ENCODE results near the gene PRPS1. TPM values are rescaled to one million over a fixed set of nuclear protein-coding genes. Genes with fewer than 3 reads are reported as not detected.

PRPS1 gene
- total RNA-seq, 6 experiments from 2014 or later, result 67.8 to 78.6 (median 73.7) TPM

DNA sequence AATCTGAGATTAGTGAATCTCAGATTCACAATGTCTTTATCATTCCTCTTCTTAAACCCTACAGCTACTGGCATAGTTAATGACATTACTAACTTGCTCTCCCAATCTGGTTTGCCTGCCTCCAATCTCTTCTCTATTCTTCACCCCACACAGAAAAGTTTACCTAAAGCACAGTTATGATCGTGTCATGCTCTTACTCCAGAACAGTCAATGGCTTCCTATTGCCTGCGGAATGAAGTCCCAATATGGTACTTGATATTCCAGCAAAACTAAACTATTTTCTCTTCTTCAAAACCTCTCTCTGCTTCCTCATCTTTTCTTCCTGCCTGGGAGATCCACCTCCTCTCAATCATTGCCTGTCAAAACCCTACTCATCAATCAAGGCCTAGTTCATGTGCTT lies 3.4 kb upstream of the PRPS1 start:
- no peaks in the 10 kb centered on the region for H3K27me3 Mint-ChIP-seq (ENCODE audit: insufficient read depth)
- no peak for DNase-seq
- H3K36me3 Mint-ChIP-seq (ENCODE audit: low read depth), result no peaks in the 10 kb centered on the region
- TF ChIP-seq, protein P1, sequence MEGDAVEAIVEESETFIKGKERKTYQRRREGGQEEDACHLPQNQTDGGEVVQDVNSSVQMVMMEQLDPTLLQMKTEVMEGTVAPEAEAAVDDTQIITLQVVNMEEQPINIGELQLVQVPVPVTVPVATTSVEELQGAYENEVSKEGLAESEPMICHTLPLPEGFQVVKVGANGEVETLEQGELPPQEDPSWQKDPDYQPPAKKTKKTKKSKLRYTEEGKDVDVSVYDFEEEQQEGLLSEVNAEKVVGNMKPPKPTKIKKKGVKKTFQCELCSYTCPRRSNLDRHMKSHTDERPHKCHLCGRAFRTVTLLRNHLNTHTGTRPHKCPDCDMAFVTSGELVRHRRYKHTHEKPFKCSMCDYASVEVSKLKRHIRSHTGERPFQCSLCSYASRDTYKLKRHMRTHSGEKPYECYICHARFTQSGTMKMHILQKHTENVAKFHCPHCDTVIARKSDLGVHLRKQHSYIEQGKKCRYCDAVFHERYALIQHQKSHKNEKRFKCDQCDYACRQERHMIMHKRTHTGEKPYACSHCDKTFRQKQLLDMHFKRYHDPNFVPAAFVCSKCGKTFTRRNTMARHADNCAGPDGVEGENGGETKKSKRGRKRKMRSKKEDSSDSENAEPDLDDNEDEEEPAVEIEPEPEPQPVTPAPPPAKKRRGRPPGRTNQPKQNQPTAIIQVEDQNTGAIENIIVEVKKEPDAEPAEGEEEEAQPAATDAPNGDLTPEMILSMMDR (IDR thresholded peaks at IDR 0.05), result no peak
- no peak overlapping the region for H3K27ac Mint-ChIP-seq
- H3K4me1 Mint-ChIP-seq (ENCODE audit: low read depth), result peaks cover 15% of the 10 kb centered on the region
- no peaks in the 10 kb centered on the region for H3K9me3 Mint-ChIP-seq
- no peak overlapping the region for H3K4me3 Mint-ChIP-seq

DNA sequence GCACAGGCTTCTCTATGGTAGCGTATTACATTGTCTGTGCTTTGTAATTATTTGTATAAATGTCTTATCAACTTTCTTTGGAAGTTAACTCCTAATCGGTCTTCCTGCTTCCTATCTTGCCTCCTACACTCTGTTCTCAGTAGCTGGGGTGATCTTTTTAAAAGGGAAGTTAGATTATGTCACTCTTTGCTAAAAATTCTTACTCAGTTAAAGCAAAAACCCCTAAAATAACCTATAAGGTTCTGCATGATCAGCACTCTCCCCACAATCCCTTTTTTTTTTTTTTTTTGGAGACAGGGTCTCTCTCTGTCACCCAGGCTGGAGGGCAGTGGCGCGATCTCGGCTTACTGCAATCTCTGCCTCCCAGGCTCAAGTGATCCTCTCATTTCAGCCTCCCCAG lies 2.6 kb upstream of the PRPS1 start:
- TF ChIP-seq, protein P1 (IDR thresholded peaks at IDR 0.05), result no peak
- no peaks in the 10 kb centered on the region for H3K36me3 Mint-ChIP-seq (ENCODE audit: low read depth)
- H3K27me3 Mint-ChIP-seq (ENCODE audit: insufficient read depth), result no peaks in the 10 kb centered on the region
- H3K4me3 Mint-ChIP-seq, result no peak overlapping the region
- peaks cover 23% of the 10 kb centered on the region for H3K4me1 Mint-ChIP-seq (ENCODE audit: low read depth)
- no peaks in the 10 kb centered on the region for H3K9me3 Mint-ChIP-seq
- no peak overlapping the region for H3K27ac Mint-ChIP-seq
- DNase-seq, result no peak

DNA sequence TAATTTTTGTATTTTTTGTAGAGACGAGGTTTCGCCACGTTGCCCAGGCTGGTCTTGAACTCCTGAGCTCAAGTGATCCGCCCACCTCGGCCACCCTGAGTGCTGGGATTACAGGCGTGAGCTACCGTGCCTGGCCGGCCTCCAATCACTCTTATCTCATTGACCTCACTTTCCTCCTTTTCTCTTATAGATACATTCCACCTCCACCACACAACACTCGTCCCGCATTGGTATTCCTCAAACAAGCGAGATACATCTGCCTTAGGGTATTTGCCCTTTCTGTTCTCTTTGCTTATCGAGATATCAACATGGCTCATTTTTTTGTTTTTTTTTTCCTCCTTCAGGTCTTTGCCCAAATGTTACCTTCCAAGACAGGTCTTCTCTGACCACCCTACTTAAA lies 1.8 kb upstream of the PRPS1 start:
- Mint-ChIP-seq H3K27ac (no peak overlapping the region; the same call in 1 of the 2 replicates), H3K27me3 (ENCODE audit: insufficient read depth) (no peaks in the 10 kb centered on the region)
- TF ChIP-seq, protein P1 (IDR thresholded peaks at IDR 0.05), result no peak

DNA sequence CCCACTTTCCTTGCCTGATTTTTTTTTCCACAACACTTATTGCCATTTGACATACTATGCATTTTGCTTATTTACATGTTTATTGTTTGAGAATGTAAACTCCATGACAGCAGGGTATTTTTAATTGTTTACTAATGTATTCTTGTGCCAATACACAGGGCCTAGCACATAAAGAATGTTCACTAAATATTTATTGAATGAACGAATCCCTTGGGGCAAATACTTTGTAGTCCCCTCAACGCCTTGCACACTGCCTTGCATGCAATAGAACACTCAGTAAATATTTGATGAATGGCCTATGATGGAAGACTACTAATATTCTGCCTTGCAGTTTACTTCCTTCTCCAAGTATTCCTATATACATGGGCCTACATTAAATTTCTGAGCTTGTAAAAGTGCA lies 1.4 kb upstream of the PRPS1 start:
- Mint-ChIP-seq H3K27me3 (ENCODE audit: insufficient read depth) (no peaks in the 10 kb centered on the region), H3K36me3 (ENCODE audit: low read depth) (no peaks in the 10 kb centered on the region), H3K4me3 (no peak overlapping the region), H3K4me1 (ENCODE audit: low read depth) (peaks cover 29% of the 10 kb centered on the region), H3K9me3 (no peaks in the 10 kb centered on the region), H3K27ac (no peak overlapping the region; the same call in 1 of the 2 replicates)
- no peak for DNase-seq
- TF ChIP-seq, protein P1 (IDR thresholded peaks at IDR 0.05), result no peak

More for the DNA sequence above, 1.8 kb upstream of the PRPS1 start:
- Mint-ChIP-seq H3K4me1 (ENCODE audit: low read depth) (peaks cover 28% of the 10 kb centered on the region), H3K36me3 (ENCODE audit: low read depth) (no peaks in the 10 kb centered on the region), H3K4me3 (no peak overlapping the region), H3K9me3 (no peaks in the 10 kb centered on the region)
- DNase-seq, result no peak

DNA sequence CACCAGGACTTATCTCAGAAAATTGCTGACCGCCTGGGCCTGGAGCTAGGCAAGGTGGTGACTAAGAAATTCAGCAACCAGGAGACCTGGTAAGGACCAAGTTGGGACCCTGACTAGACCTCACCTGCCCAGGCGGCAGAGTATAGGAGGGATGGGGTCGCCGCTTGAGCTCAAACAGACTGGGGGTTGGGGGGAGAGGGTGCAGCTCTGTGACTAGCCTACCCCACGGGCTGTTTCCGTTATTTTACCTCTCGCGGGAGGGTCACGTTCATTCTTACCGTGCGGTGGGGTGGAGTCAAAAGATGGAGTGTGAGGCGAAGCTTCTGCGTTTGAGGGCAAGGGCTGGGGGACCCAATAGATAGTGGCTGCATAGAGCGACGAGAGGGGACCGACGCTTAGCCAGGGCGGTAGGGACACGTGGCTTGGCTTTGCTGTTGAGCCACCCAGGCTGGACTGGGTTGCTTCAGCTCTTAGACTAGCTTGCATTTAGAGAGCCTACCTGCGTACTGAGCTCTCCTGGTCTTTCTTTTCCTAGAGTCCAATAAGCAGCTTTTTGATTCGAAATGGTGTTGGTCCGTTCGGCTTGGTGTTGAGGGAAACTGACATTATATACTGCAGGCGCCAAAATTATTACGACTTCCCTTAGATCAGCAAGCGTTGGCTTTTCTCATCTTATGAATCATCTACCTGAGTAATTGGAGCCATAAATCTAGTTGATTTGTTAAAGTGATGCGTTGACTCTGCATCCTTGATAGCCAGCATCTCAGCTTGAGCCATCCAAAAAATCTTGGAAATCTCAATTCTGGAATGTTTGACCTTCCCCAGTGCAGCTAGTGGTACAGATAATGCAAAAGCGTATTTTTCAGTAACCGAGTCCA lies 591 bp downstream of the PRPS1 start:
- no peaks in the 10 kb centered on the region for H3K9me3 Mint-ChIP-seq
- H3K4me3 Mint-ChIP-seq, result peak overlapping the region; percentile 94
- H3K27me3 Mint-ChIP-seq (ENCODE audit: insufficient read depth), result no peaks in the 10 kb centered on the region
- peak overlapping the region; percentile 89 for H3K27ac Mint-ChIP-seq
- DNase-seq, result peak; percentile 23
- TF ChIP-seq, protein P1 (IDR thresholded peaks at IDR 0.05), result no peak
- H3K4me1 Mint-ChIP-seq (ENCODE audit: low read depth), result peaks cover 39% of the 10 kb centered on the region
- no peaks in the 10 kb centered on the region for H3K36me3 Mint-ChIP-seq (ENCODE audit: low read depth)

Measured in HFFc6 (cell line).